ENCODE measurements around the gene CDK5. TPM values are rescaled to one million over a fixed set of nuclear protein-coding genes. Genes with fewer than 3 reads are reported as not detected.

CDK5 gene
- polyA plus RNA-seq, 1 donor (not counting 4 experiments of a cell fraction or from before 2014, with no cell fraction given): 19.3 TPM

- peaks cover 22% of the 10 kb centered on the region for H3K79me2 ChIP-seq (ENCODE audit: control insufficient read depth, insufficient read depth, low read length)
- no peaks in the 10 kb centered on the region for H3K9me3 ChIP-seq (ENCODE audit: control insufficient read depth, low read depth, low read length)
- DNase-seq (ENCODE audit: low read depth, low spot score) (no peak), FAIRE-seq (no peak)
- no peak for TF ChIP-seq CTCF (optimal IDR thresholded peaks at IDR 0.05 in 1 of 3, IDR thresholded peaks at IDR 0.05 in 1 of 3, conservative IDR thresholded peaks at IDR 0.05 in 1 of 3; ENCODE audit: extremely low read depth in 1 of 3, insufficient read depth in 2 of 3, low read length in 3 of 3)
- no peak for TF ChIP-seq EZH2 (IDR thresholded peaks at IDR 0.05; ENCODE audit: low read length)
- peaks cover 30% of the 10 kb centered on the region for H3K4me1 ChIP-seq (ENCODE audit: control insufficient read depth, extremely low read depth, insufficient read depth, low read length)
- dilution Hi-C loops (cut with MboI; ENCODE audit: extremely low pct_ligation_motif_present, low sequenced_read_pairs): no loop called here
- peak overlapping the region; percentile 47 to 90 (median 87) for H3K4me3 ChIP-seq (ENCODE audit: control insufficient read depth in 2 of 3, extremely low read depth in 1 of 3, insufficient read depth in 2 of 3, low read depth in 1 of 3, low read length in 3 of 3)
- peak overlapping the region; percentile 86 for H2AFZ ChIP-seq (ENCODE audit: control insufficient read depth, low read length)
- peaks cover 3 to 7% of the 10 kb centered on the region in 2 experiments for H3K36me3 ChIP-seq (ENCODE audit: control insufficient read depth in 2 of 2, extremely low read depth in 1 of 2, insufficient read depth in 2 of 2, low read length in 2 of 2)
- no peaks in the 10 kb centered on the region for H4K20me1 ChIP-seq (ENCODE audit: control insufficient read depth, extremely low read depth, insufficient read depth, low read length)
- no peaks in the 10 kb centered on the region for H3K9me1 ChIP-seq (ENCODE audit: control insufficient read depth, extremely low read depth, insufficient read depth, low read length)
- H3K27me3 ChIP-seq (ENCODE audit: control insufficient read depth, extremely low read depth, insufficient read depth, low read length): no peaks in the 10 kb centered on the region
- H3K9ac ChIP-seq (ENCODE audit: control insufficient read depth, extremely low read depth, insufficient read depth, low read length): peak overlapping the region; percentile 65
- H3K27ac ChIP-seq (ENCODE audit: control insufficient read depth, insufficient read depth, low read length): no peak overlapping the region
- H3K4me2 ChIP-seq (ENCODE audit: control insufficient read depth, extremely low read depth, insufficient read depth, low read depth, low read length): peak overlapping the region; percentile 99
These were observed 811 bp downstream of the CDK5 start for GRCh38 chr7:151056666-151057505.

GRCh38 chr7:151056283-151056665 is 1.4 kb downstream of the CDK5 start:
- no peak for FAIRE-seq

More at GRCh38 chr7:151056283-151056665, 1.4 kb downstream of the CDK5 start:
- no peaks in the 10 kb centered on the region for H4K20me1 ChIP-seq (ENCODE audit: control insufficient read depth, extremely low read depth, insufficient read depth, low read length)
- no peak overlapping the region for H3K4me3 ChIP-seq (ENCODE audit: control insufficient read depth in 2 of 3, extremely low read depth in 1 of 3, insufficient read depth in 2 of 3, low read depth in 1 of 3, low read length in 3 of 3)
- dilution Hi-C loops (cut with MboI; ENCODE audit: extremely low pct_ligation_motif_present, low sequenced_read_pairs): no loop called here
- no peak overlapping the region for H2AFZ ChIP-seq (ENCODE audit: control insufficient read depth, low read length)
- peaks cover 24% of the 10 kb centered on the region for H3K4me1 ChIP-seq (ENCODE audit: control insufficient read depth, extremely low read depth, insufficient read depth, low read length)
- no peaks in the 10 kb centered on the region for H3K27me3 ChIP-seq (ENCODE audit: control insufficient read depth, extremely low read depth, insufficient read depth, low read length)
- TF ChIP-seq CTCF (optimal IDR thresholded peaks at IDR 0.05 in 1 of 3, IDR thresholded peaks at IDR 0.05 in 1 of 3, conservative IDR thresholded peaks at IDR 0.05 in 1 of 3; ENCODE audit: extremely low read depth in 1 of 3, insufficient read depth in 2 of 3, low read length in 3 of 3) (no peak), EZH2 (IDR thresholded peaks at IDR 0.05; ENCODE audit: low read length) (no peak)
- H3K9me3 ChIP-seq (ENCODE audit: control insufficient read depth, low read depth, low read length): no peaks in the 10 kb centered on the region
- no peak for DNase-seq (ENCODE audit: low read depth, low spot score)
- H3K36me3 ChIP-seq (ENCODE audit: control insufficient read depth in 2 of 2, extremely low read depth in 1 of 2, insufficient read depth in 2 of 2, low read length in 2 of 2): peaks cover 3 to 7% of the 10 kb centered on the region in 2 experiments
- peaks cover 15% of the 10 kb centered on the region for H3K79me2 ChIP-seq (ENCODE audit: control insufficient read depth, insufficient read depth, low read length)
- H3K9ac ChIP-seq (ENCODE audit: control insufficient read depth, extremely low read depth, insufficient read depth, low read length): no peak overlapping the region
- no peaks in the 10 kb centered on the region for H3K9me1 ChIP-seq (ENCODE audit: control insufficient read depth, extremely low read depth, insufficient read depth, low read length)
- no peak overlapping the region for H3K27ac ChIP-seq (ENCODE audit: control insufficient read depth, insufficient read depth, low read length)
- H3K4me2 ChIP-seq (ENCODE audit: control insufficient read depth, extremely low read depth, insufficient read depth, low read depth, low read length): peak overlapping the region; percentile 99

Data from keratinocyte (primary cell).